ENCODE results near the gene STUM. TPM values are rescaled to one million over a fixed set of nuclear protein-coding genes. Genes with fewer than 3 reads are reported as not detected.

The STUM gene
- total RNA-seq, 6 donors from 2014 or later = under 0.01 to 0.98 (median 0.20) TPM; not detected in 1

GRCh38 chr1:226642421-226642820, 93.9 kb downstream of the STUM start:
- Histone ChIP-seq H3K4me1 (peaks cover 15 to 25% (median 18%) of the 10 kb centered on the region in 4 donors), H3K27ac (peak overlapping the region in 1 of 4 donors; percentile 57), H3K4me3 (no peak overlapping the region), H3K9me3 (no peaks in the 10 kb centered on the region), H3K27me3 (no peaks in the 10 kb centered on the region), H3K36me3 (peaks cover 14 to 89% (median 55%) of the 10 kb centered on the region in 4 donors)
- no peak for ATAC-seq (ENCODE audit: low FRiP score in 2 of 2)
- TF ChIP-seq EP300 (IDR thresholded peaks at IDR 0.05) = no peak
- no peak for TF ChIP-seq POLR2A (IDR thresholded peaks at IDR 0.05)
- no peak for TF ChIP-seq POLR2AphosphoS5 (IDR thresholded peaks at IDR 0.05)
- TF ChIP-seq CTCF (IDR thresholded peaks at IDR 0.05) = no peak
- no peak for DNase-seq
- WGBS, 2 donors = 93 to 100% methylated on average over 2 to 8 of the region's 8 CpGs

GRCh38 chr1:226643177-226643576, 94.6 kb downstream of the STUM start:
- 52 to 77% methylated on average over 9 of the region's 9 CpGs for WGBS, 2 donors

GRCh38 chr1:226643611-226644540, 95.3 kb downstream of the STUM start:
- Histone ChIP-seq H3K36me3 (peaks cover 8 to 88% (median 58%) of the 10 kb centered on the region in 4 donors), H3K4me1 (peaks cover 15 to 25% (median 18%) of the 10 kb centered on the region in 4 donors), H3K27ac (peak overlapping the region in 3 of 4 donors; percentile 22 to 57 (median 52)), H3K4me3 (no peak overlapping the region), H3K9me3 (no peaks in the 10 kb centered on the region), H3K27me3 (no peaks in the 10 kb centered on the region)
- DNase-seq (no peak), ATAC-seq (ENCODE audit: low FRiP score in 2 of 2) (peak in 1 of 2 donors; percentile 40)
- WGBS, 2 donors = 55 to 81% methylated on average over 7 to 16 of the region's 18 CpGs
- no peak for TF ChIP-seq POLR2AphosphoS5 (IDR thresholded peaks at IDR 0.05)
- no peak for TF ChIP-seq POLR2A (IDR thresholded peaks at IDR 0.05)
- no peak for TF ChIP-seq CTCF (IDR thresholded peaks at IDR 0.05)
- no peak for TF ChIP-seq EP300 (IDR thresholded peaks at IDR 0.05)

More at GRCh38 chr1:226643177-226643576, 94.6 kb downstream of the STUM start:
- peaks cover 10 to 89% (median 58%) of the 10 kb centered on the region in 4 donors for H3K36me3 ChIP-seq
- H3K4me3 ChIP-seq = no peak overlapping the region
- TF ChIP-seq POLR2A (IDR thresholded peaks at IDR 0.05) = no peak
- TF ChIP-seq POLR2AphosphoS5 (IDR thresholded peaks at IDR 0.05) = no peak
- TF ChIP-seq CTCF (IDR thresholded peaks at IDR 0.05) = no peak
- TF ChIP-seq EP300 (IDR thresholded peaks at IDR 0.05) = no peak
- peak overlapping the region in 3 of 4 donors; percentile 22 to 57 (median 52) for H3K27ac ChIP-seq
- no peaks in the 10 kb centered on the region for H3K27me3 ChIP-seq
- DNase-seq (peak; percentile 68 to 73), ATAC-seq (ENCODE audit: low FRiP score in 2 of 2) (peak; percentile 58 to 72)
- H3K4me1 ChIP-seq = peaks cover 15 to 25% (median 18%) of the 10 kb centered on the region in 4 donors
- H3K9me3 ChIP-seq = no peaks in the 10 kb centered on the region

- Histone ChIP-seq H3K4me1 (peaks cover 15 to 25% (median 18%) of the 10 kb centered on the region in 4 donors), H3K36me3 (peaks cover 8 to 80% (median 51%) of the 10 kb centered on the region in 4 donors), H3K4me3 (no peak overlapping the region), H3K27ac (peak overlapping the region in 1 of 4 donors; percentile 41), H3K9me3 (no peaks in the 10 kb centered on the region), H3K27me3 (no peaks in the 10 kb centered on the region)
- ATAC-seq (ENCODE audit: low FRiP score in 2 of 2) = no peak
- TF ChIP-seq POLR2AphosphoS5 (IDR thresholded peaks at IDR 0.05) (no peak), CTCF (IDR thresholded peaks at IDR 0.05) (no peak), POLR2A (IDR thresholded peaks at IDR 0.05) (no peak), EP300 (IDR thresholded peaks at IDR 0.05) (no peak)
- WGBS, 2 donors = 93 to 100% methylated on average over 1 to 10 of the region's 10 CpGs
- no peak for DNase-seq
Measured at GRCh38 chr1:226644541-226645176, 96.1 kb downstream of the STUM start.

Measured in upper lobe of left lung (tissue), 6 donors.